Caki2 (cell line): Measurements from ENCODE around the gene ACSBG1. TPM values are rescaled to one million over a fixed set of nuclear protein-coding genes. Genes with fewer than 3 reads are reported as not detected.

Experiments
- DNase-seq: peaks from one replicate; pipeline ENCODE4 v3.0.0-alpha.2; 2015; ENCODE audit warnings: low read depth
- in situ Hi-C: cut with HindIII; loops from 2 replicates; pipeline ENCODE4 v1.10.0; 2016; ENCODE audit warnings: low sequenced_read_pairs, low pct_unique_long_range_greater_than_20kb, mixed read lengths
- total RNA-seq: library from RNA; depleted of rRNA; stranded (reverse); fragments of >200 nt; shearing (Covaris generic); gene quantifications from 2 replicates; pipeline ENCODE4 v1.2.3, GENCODE V29; 2014; ENCODE audit warnings: low replicate concordance; rRNA removed

ACSBG1 gene
- total RNA-seq, 1 experiment from 2014 or later = not detected

DNA sequence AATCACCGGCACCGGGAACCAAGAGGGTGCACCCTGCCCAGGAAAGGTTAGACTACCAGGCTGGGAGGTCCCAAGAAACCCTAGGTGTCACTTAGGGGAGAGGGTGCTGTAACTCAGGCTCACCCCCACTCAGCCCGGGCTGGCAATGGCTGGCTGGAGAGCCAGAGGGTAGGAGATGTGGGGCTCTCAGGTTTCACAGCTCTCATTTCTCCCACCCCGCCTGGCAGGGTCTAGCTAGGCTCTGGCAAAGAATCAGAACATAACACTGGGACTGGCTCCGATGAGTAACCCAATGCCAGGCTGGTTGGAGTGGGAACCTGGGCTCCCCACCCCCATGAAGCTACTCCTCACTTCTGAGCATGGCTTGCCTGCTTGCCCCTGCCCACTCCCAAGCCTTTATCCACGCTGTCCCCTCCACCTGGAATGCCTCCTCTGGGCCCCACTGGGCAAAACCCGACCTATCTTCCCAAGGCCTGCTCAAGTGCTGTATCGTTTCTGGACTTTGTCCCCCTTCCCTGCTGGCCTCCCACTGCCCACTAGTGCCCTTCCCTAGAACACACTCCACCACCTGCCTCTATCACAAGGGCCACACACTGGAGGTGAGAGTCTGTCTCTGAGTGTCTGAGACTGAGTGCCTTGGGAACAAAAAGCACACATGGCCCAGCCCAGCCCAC, 105.2 kb downstream of the ACSBG1 start:
- no peak for DNase-seq
- in situ Hi-C loops = no loop called here

DNA sequence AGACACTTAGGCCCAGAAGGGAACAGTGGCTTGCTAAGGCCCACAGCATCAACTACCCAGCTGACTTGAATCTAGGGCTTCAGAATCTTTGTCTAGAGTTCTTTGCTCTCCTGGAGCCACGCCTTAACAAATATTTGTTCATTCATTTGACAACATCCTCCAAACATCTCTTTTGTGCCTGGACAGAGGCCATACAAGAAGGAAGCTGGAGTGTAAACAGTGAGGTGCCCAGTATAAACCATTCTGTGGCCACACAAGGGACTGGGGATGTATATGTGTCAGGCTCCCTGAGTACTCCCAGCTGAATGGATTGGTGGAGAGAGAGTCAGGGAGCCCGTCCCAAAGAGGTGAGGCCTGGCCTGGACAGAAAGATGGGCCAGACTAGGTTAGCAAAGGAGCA, 106.5 kb downstream of the ACSBG1 start:
- in situ Hi-C loops = no loop called here
- DNase-seq = no peak

DNA sequence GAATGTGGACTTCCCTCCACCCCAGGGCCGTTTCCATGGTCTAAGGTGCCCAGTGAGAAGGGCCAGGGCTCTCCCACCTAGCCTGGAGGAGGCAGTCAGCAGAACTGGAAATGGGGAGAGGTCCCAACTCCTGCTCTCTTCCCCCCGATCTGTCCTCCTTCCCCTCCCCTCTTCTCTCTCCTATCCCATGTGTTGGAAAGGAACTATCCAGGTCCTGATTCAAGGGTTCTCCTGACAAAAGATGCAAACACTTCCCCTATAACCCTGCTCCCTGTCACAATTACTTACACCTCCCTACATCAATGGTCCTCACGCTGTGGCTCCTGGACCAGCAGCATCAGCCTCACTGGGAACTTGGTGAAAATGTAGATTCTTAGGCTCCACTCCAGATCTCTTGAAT, 109.1 kb downstream of the ACSBG1 start:
- in situ Hi-C loops = no loop called here

DNA sequence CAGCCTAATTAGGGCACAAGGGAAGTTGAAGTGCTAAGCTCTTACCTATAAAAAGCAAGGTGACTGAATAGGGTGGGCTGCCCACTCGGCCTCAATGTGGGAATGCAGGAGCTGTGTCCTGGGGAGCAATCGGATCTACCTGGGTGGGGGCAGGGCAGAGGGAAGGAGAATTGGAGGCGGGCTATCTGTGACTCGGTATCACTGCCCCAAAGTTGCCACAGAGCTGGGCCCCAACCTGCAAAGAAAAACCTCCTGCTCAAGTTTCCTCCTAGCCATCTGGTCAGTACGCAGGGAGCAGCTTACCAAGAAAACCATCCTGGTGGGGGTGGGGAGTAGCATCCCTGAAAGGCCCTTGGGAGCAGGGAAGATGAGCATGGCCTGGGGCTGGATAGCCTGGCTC, 113.8 kb downstream of the ACSBG1 start:
- no peak for DNase-seq
- in situ Hi-C loops = no loop called here

More for the DNA sequence above, 109.1 kb downstream of the ACSBG1 start:
- DNase-seq = no peak

Other genes starting within 250 kb of the ACSBG1 start
- 5.2 and 83.5 TPM in 2 replicates for gene TBC1D2B, start 156.9 kb downstream of the ACSBG1 start, total RNA-seq
- not detected in 2 replicates for gene SH2D7, start 142.0 kb downstream of the ACSBG1 start, total RNA-seq
- 0.30 and 2.6 TPM in 2 replicates for gene CIB2, start 103.1 kb downstream of the ACSBG1 start, total RNA-seq
- 19.6 and 43.8 TPM in 2 replicates for gene IDH3A, start 85.2 kb downstream of the ACSBG1 start, total RNA-seq
- gene DNAJA4, start 30.0 kb upstream of the ACSBG1 start, total RNA-seq = not detected in 2 replicates
- gene SKIC8, start 65.0 kb upstream of the ACSBG1 start, total RNA-seq = 58.7 and 90.7 TPM in 2 replicates
- not detected in 2 replicates for gene CRABP1, start 105.8 kb upstream of the ACSBG1 start, total RNA-seq
- gene IREB2, start 203.7 kb upstream of the ACSBG1 start, total RNA-seq = 8.1 and 10.9 TPM in 2 replicates